HG02870 (cell line): ENCODE results near the gene MYO3B.
"Not testable (repeated sequence)": the region's sequence is repeated elsewhere in the genome, so short reads cannot be mapped to it uniquely, and the experiment has no call there.

ENCODE experiments used
- ATAC-seq: cut with Tn5 transposase; IDR thresholded peaks from one replicate; pipeline ENCODE4 v1.9.1; 2021; ENCODE audit warnings: mild to moderate bottlenecking, moderate library complexity; ENCODE audit not compliant: unreplicated experiment

The MYO3B gene

GRCh38 chr2:170408461-170409163 lies 230.7 kb downstream of the MYO3B start:
- ATAC-seq = no peak

DNA sequence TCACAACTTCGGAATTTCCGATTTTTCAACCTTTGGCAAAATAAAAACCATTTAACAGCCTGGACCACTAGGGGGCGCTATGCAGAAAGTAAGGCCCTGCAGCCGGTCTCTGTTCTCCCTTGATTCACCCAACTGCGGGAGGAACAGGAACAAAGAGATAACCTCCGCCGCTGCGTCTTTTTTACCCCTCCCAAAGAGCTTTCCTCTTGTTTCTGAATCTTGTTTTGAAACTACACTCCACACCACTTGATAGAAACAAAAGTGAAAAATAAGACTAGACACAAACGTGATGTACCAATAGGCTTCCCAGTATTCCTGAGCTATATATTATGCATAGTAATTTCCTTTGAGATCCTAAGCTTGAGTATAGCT lies 231.2 kb downstream of the MYO3B start:
- no peak for ATAC-seq

DNA sequence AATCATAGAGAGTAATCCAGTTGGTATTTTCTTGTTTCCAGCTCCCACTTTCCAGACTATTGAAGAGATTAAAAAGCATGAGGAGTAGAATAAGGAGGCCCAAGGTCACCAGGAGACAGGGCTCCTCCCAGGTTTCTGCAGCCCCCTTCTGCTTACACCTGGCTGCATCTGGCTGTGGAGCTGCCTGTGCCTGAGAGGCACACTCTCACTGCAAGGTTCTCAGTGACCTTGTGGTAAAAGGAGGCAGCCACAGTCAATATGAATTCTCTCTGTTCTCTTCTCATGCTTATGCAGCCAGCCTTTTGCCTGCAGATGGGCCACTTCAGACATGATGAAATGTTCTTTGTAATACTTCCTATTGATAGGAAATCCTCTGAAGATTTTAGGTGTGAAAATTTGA lies 233.7 kb downstream of the MYO3B start:
- ATAC-seq = no peak

DNA sequence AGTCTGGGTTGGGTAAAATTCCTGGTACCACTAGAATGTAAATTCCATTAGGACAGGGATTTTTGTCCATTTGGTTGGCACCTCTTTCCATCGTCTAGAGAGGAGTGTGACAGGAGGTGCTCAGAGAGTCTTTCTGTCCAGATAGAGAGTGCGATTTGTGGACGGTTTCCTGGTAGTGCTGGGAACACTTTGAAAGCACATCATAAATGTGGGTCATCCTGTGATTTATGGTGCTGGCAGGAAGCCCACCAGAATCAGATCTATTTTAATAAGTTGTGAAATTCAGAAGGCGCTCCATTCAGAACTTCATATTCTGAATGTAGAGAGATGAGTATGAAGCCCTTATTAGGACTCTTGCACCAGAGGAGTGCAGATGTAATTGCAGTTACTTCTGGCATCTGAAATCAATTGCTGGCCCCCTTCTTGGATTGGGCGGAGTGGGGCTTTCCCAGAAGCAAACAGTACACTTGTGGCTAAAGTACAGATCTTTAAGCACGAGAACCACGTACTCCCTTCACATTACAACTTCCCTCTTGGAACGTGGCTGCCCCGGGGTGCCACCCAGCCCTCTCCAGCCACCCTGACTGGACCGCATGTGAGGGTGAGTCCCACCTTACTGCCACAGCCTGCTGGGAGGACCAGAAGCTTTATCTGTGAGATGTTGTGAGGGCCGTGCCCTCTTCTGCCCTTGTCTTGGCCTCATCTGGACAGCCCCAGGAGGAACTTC lies 243.2 kb downstream of the MYO3B start:
- ATAC-seq = no peak

- ATAC-seq = no peak
Measured at GRCh38 chr2:170423919-170424318, 246.0 kb downstream of the MYO3B start.

DNA sequence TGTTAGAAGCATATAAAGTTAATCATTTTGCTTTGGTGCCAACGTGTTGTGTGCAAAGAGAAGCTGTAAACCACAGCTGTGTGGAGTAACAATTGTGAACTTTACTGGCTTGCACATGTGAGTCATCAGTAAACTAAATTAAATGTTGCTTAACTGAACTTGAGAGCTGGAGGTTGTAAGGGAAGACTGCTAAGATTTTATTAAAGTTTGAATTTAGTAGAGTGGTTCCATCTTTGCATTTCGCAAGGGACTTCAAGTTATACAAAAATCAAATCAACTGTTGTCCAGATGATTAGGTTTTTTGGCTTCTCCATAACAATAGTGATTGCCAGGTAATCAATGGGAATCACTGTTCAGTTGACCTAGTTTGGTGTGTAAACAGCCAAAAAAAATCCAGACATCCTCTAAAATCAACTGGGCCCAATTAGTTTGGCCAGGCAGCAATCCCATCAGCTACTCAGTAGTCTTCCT lies 247.4 kb downstream of the MYO3B start:
- ATAC-seq = no peak

DNA sequence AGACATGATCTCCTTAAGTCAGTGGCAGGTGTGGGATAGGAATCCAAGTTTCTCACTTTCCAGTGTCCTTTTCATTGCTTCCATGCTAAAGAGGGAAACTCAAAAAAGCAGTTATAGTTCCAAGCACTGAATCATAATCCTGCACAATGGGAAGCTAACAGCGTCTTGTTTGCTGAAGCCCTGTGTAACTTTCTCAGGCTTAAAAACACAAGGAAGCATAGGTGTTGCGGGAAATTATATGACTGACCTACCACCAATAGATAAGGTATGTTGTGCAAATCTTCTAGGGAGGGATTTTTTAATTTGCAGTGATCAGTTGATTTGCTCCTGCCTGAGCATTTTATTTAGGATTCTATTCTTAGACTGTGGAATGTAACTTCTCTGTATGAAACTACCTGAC lies 250.9 kb downstream of the MYO3B start:
- ATAC-seq = no peak

- ATAC-seq = no peak
Measured at GRCh38 chr2:170432823-170433222, 254.9 kb downstream of the MYO3B start.

- ATAC-seq = no peak
Measured at GRCh38 chr2:170433448-170433847, 255.5 kb downstream of the MYO3B start.

DNA sequence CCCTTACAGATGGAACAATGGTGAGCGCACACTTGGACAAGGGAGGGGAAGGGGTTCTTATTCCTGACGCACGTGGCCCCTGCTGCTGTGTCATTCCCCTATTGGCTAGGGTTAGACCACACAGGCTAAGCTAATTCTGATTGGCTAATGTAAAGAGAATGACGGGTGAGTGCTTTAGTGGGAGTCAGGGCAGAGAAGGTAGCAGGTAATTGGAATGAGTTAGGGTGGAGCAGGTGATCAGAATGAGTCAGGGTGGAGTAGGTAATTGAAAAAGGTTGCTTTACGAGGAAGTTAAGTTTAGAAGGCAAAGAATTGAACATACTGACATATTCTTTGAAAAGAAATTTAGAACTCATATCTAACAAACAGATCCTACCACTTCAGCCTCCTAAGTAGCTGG lies 256.4 kb downstream of the MYO3B start:
- ATAC-seq = not testable (repeated sequence)

- no peak for ATAC-seq
Measured at GRCh38 chr2:170434900-170435621, 257.1 kb downstream of the MYO3B start.

DNA sequence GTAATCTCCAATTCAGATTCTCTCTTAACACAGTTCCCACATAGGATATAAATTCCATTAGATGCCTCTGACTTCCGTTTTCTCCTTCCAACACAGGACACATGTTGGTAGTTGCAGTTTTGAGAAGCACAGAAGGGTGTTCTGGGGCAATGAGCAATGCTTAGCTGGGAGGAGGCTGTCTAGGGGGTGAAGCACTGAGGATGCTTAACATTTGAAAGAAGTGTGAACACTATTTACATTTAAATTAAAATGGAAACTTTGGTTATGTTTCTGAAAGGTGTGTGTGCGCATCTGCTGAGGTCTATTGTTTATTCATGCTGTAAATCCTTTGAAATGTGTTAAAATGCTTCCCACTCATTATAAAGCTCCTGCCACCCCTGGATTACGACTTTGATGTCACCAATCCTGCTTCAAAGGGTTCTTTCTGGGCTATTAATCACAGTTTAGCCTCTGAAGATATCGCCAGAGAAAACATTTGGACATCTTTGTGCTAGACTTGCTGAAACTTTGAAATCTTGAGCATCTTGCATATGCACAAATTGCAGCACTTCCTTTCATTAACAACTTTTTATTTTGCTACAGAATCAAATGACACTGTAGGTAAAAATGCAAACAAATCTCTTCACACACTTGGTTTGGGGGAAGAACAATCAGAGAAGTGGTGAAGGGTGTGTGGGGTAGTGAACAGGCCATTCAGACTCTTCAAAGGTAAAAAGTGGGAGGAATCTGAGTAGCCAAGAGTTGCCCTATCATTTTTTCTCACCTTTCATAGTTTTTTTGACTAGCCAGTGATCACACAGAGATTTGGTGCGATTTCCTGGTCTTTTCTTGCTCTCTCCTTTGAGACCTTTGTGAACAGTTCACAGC lies 258.4 kb downstream of the MYO3B start:
- no peak for ATAC-seq

DNA sequence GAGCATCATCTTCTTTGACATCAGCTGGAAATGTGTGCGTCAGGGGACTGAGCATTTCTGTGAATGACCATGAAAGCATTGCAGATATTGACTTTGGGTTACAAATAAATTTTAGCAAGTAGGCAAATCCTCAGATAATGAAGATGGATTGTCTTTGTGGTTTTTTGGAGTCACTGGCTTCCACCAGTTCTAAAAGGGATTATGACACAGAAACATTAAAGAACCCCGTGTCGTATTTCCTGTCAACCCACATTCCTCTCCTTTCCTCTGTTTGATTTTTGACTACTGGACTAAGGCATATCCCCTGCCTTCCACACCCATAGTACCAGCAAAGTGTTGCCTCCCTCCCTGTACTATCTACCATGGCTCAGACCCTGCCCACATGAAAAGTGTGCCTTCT lies 268.1 kb downstream of the MYO3B start:
- ATAC-seq = no peak

DNA sequence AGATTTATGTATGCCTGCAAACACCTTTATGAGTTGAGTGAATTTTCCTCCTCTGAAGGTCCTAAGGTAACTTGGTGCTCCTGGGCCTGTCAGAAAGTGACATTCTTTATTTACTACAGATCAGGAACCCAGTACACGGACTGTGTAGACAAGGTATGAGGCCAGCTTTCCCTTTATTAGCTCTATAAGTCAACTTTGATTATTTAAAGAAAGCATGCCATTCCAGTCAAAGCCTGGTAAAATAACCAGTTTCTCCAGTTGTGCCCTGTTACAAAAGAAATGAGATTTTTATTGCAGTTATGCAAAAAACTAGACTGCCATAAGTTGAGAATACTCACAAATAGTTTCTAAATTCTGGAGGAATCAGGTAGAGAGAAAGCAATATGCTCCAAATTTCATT lies 271.1 kb downstream of the MYO3B start:
- no peak for ATAC-seq

- ATAC-seq = no peak
Measured at GRCh38 chr2:170454471-170455372, 276.8 kb downstream of the MYO3B start.

DNA sequence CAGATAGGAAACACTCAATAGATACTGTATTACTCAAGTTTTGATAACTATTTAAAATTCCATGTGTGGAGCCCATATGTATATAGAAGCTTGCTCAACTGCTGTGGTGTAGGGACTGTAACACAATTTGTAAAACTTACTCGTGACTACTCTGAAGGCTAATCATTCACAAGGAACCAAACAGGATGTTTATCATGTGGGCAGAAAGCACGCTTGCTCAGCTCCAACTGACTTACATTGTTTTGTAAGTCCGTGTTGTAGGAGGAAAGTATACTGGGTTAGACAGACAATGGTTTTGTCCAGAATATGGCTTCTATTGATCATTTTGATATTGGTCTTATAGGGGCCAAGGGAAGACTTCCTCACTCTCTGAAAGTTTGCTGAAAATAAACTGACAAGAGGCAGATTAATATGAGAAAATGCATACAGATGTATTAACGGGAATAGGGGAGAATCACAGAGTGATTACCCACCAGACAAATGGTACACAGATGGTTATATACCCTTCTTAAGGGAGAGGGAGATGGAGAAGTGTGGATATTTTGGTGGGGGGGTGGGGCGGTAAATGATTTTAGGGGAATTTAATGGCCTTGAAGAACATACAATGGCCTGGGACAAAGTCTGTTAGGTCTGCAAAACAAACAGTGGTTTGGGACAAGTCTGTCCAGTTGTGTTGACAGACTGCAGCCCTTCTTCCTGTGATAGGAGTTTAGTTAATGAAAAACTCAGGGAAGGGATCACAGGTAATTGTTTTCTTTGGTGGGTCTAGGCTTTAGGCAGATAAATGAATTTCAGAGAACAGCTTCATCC lies 277.9 kb downstream of the MYO3B start:
- no peak for ATAC-seq

- no peak for ATAC-seq
Measured at GRCh38 chr2:170456914-170457313, 279.0 kb downstream of the MYO3B start.

DNA sequence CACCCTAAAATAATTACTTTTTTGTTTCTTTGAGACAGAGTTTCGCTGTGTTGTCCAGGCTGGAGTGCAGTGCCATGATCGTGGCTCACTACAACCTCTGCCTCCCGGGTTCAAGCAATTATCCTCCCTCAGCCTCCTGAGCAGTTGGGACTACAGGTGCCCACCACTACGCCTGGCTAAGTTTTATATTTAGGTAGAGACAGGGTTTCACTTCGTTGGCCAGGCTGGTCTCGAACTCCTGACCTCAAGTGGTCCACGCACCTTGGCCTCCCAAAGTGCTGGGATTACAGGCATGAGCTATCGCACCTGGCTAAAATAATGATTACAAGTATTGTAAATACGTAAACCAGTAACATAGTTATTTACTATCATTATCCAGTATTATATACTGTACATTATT lies 279.8 kb downstream of the MYO3B start:
- no peak for ATAC-seq

GRCh38 chr2:170461889-170462288 lies 283.9 kb downstream of the MYO3B start:
- no peak for ATAC-seq
